Fibroblast of lung (primary cell): ENCODE measurements around the gene TCIRG1.

ENCODE experiments used
- CTCF ChIP-seq, 2 donors: IDR thresholded peaks in 1 of 2; conservative IDR thresholded peaks in 1 of 2; 1 replicate in 1 of 2; 2 replicates in 1 of 2; pipeline ENCODE4 v1.5.1; 2011 to 2012; ENCODE audit warnings: low read length in 2 of 2, control low read depth in 1 of 2, inconsistent platforms in 1 of 2, low read depth in 1 of 2, mild to moderate bottlenecking in 1 of 2
- EZH2 ChIP-seq: IDR thresholded peaks from 2 replicates; pipeline ENCODE4 v1.5.1; 2012; ENCODE audit warnings: low read length, control low read depth, mild to moderate bottlenecking; ENCODE audit errors: missing control alignments

GRCh38 chr11:68064926-68065325 is 26.1 kb downstream of the TCIRG1 start:
- TF ChIP-seq CTCF (conservative IDR thresholded peaks at IDR 0.05 in 1 of 2, IDR thresholded peaks at IDR 0.05 in 1 of 2; ENCODE audit: low read depth in 1 of 2, low read length in 2 of 2) = no peak
- TF ChIP-seq EZH2 = no peak
